EL (cell line): ENCODE measurements around the gene KCNJ4.
A peak's percentile ranks its signal among the peaks of the same experiment; 100 is the strongest.

Experiments
- DNase-seq: peaks from one replicate; pipeline ENCODE4 v3.0.0-alpha.2; 2016

The KCNJ4 gene

DNA sequence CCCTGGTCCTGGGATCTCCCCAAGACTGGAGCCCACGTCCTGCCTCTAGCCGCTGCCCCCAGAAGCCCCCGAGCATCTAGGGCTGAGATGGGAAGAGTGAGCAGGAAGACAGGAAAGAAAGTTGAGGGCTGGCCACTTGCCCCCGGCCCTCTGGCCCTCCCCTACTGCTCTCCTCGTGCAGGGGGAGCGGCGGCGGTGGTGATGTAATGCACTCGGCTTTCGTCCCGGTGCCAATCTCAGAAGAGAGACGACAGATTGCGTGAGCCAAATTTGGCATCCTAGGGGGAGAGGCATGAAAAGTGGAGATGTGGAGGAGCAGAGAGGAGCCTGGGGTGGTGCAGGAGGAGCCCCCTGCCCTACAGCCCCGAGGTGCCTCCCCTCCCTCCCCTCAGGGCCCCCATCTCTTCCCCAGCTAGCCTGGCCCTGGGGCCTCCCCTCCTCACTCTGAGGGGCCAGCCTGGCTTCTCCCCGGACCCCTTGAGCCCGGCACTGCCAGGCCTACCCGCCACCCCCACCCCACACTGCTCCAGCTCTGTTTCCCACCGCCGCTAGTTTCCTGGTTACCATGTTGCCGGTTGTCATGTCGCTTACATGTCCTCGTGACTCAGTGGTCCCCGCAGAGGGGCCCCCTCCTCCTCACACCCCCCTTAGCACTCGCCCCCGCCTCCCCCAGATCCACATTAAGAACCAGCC, 2.5 kb downstream of the KCNJ4 start:
- peak; percentile 41 for DNase-seq

DNA sequence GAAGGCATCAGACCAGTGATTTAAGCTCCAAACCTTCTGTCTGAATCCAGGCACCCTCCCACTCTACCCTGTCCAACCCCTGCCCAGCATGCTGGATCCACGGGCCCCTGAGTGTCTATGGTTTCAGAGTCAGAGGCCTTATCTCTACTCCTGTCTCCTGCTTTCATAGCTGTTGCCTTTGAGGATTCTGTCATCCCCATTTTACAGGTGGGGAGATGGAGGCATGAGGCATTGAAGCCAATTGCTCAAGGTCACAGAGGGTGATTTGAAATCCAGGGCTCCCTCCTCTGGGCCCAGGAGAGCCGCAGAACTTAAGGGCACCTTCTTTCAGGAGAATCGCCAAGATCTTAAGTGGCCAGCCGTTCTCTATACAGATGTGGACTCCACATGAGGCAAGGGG, 3.1 kb downstream of the KCNJ4 start:
- DNase-seq, result no peak

DNA sequence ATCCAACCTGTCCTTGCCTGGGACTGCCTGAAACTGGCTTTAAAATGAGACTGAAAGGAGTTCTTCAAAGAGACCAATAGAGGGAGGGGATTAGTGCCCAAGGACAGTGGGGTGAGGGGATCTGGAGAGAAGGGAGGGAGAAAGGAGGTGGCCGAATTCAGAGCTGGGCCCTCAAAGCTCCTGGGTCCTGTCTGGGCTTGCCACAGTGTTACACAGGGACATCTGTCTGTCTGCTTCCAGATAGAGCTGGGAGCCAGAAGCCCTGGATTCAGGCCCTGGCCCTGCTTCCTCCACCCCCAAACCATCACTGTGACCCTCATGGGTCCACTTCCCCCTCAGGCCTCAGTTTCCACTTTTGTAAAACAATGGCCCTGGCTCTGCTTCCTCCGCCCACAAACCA, 3.6 kb downstream of the KCNJ4 start:
- DNase-seq, result no peak

DNA sequence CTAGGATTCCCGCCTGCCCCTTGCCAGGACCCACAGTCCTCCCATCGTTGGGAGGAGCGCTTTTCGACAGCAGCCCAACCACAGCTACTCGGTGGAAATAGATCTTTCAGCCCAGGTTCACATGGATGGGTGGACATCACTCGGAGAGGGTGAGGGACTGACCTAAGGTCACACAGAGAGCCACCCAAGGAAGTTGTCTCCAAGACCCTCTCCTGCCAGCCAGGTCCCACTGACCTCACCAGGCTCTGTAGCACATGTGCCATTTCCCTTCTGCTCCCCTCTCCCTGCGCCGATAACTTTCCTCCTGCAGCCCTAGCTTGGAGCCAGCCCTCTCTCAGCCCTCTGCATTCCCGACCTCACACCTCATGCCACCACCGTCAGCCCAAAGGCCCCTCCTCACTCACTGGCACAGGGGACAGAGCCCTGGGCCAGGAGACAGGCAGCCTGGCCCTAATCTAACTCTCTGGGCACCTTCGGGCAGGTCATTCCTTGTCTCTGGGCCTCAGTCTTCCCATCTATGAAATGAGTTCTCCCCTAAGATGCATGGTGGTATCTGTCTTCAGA, 4.7 kb downstream of the KCNJ4 start:
- no peak for DNase-seq

DNA sequence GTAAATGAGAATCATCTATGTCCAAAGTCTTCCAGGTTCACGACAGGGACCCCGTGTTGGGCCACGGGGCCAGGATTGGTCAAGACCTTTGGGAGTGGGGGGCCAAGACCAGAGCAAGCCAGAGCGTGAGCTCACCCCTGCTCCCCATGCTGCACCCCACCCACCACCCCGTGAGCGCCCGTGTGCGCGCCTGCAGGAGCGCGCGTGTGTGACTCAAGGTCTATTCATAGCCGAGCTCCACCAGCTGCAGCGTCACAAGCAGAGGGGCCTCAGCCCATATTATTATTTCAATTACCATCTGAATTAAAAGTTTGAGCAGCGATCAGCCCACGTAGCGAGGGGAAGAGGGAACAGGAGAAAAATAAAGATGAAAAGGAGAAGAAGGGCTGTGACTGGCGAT, 5.2 kb downstream of the KCNJ4 start:
- no peak for DNase-seq

DNA sequence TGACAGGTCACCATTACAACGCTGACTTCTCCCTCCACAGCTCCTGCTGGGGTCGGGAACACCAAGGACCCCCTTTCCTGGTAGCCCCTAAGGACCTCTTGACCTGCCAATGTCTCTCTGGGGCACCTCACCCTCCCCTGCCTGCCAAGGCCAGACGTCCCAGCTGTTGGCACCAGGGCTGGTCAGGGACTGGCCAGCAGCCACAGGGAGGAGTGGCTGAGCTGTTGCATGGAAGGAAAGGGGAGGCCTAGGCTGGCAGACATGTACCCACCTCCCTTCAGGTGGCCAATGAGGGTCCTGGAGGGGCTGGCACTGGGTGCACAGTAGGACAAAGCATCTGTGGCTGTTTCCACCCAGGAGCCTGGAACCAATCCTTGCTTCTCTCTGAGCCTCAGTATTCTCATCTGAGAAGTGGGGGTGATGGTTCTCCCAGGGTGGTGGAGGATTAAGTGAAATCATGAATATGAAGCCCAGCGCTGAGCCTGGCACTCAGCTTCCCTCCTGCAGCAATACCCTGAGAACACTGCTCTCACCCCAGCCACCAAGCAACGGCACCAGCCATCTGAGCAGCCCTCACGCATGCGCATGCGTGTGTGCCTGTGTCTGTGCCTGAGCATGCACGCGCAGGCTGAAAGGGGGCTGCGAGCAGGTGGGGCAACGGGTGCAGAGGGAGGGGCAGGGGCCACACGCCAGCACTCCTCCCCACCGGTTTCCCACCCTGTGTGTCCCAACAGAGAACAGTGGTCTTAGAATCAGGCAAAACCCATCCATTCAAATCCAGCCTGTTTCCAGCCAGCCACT, 5.9 kb downstream of the KCNJ4 start:
- no peak for DNase-seq

DNA sequence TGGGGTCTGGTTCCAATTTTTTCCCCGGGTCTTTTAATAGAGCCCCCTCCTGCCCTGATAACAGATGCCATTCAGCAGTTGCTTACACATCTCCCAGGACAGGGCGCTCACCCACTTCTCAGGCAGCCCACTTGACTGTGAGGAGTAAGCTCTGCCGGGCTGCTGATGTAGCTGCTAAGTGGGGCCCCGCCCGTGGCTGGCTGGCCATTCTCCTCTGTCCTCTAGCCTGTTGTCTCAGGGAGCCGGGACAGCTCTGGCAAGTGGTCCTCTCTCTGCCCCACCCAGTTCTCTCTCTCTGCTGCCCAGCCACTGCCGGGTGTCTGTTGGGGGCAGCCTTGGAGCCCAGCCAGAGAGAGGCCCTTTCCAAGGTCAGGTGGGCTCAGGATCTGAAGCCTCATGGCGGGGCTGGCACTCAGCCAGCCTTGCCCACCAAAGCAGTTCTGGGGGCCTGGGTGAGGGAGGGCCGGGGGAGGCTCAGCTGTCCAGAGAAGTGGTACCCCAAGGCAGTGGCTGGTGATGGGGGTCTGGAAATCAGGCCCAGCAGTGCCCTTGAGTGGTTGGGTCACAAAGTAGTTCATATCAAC, 8.9 kb downstream of the KCNJ4 start:
- no peak for DNase-seq

DNA sequence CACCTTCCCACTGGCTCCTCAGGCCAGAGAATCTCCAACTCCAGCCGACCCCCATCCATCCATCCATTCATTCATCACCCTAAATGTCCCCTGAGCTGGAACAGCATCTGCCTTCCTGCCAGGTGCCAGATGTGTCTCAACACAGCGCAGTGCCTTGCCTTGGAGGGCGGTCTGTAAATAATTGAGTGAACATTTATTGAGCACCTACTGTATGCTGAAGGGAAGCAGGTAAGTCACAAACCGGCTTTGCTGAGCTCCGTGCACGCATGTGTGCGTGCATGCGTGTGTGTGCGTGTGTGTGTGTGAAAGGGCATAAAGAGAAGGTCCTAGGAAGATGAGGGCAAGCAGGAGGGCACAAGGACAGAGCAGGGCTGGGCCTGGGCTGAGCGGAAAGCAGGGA, 10.2 kb downstream of the KCNJ4 start:
- no peak for DNase-seq

DNA sequence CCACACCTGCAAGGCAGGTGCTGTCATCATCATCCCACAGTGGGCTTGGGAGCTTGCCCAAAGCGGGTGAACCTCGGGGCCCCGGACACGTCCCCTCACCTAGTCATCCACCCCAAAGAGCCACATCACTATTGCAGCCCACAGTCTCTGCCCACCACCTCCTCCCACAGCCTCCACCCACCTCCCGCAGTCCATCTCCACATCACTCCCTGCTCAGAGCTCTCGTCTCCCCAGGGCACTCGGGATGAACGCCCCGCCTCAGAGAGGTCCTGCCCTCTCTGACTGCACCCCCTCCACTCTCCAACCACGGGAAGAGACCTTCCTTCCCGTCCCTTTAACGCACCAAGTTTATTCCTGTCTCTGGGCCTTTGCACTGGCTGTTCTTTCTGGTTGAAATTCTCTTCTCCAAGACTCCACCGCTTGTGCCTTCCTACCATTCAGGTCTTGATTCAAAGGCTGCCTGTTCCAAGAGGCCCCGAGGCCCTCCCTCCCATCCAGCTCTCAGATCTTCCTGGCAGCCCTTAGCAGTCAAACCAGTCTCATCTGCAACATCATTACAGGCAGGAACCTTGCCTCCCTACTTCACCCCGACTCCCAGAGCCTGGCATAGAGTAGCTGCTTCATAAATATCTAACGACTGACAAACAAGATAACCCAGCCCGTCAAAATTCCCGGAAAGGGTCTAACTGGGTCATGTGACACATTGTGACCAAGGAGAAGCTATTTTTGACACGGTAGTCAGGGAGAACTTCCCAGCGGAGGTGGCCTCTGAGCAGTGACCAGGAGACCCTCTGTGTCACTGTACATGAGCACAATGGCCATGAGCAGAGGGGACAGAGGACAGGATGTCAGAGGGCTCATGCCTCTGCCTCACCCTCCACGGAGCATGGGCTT, 11.1 kb downstream of the KCNJ4 start:
- no peak for DNase-seq

DNA sequence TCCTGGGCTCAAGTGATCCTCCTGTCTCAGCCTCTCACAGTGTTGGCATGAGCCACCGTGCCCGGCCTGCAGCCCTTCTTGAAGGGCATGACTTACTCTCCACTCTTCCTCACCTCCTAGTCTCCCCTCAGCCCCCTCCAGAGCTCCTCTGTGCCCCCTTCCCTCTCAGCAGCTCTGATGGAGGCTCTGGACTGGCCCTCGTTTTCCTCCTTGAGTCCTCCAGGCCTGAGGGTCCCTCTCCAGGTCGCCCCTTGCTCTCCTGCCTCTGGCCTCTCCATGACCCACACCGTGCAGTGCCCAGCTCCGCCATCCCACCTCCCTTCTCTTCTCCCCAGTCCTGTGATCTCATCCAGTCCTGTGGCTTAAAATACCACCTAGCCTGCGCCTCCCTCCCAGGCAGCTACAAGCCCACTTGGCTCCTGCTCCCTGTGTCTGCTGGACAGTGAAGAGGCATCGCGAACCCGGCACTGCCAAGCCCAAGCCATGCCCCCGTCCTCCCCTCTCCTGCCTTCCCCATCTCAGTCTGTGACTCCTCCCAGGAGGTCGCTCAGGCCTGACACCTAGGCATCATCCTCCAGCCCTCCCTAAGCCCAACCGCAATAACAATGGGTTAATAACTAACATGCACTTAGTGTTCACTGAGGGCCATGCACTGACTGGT, 11.9 kb downstream of the KCNJ4 start:
- no peak for DNase-seq

DNA sequence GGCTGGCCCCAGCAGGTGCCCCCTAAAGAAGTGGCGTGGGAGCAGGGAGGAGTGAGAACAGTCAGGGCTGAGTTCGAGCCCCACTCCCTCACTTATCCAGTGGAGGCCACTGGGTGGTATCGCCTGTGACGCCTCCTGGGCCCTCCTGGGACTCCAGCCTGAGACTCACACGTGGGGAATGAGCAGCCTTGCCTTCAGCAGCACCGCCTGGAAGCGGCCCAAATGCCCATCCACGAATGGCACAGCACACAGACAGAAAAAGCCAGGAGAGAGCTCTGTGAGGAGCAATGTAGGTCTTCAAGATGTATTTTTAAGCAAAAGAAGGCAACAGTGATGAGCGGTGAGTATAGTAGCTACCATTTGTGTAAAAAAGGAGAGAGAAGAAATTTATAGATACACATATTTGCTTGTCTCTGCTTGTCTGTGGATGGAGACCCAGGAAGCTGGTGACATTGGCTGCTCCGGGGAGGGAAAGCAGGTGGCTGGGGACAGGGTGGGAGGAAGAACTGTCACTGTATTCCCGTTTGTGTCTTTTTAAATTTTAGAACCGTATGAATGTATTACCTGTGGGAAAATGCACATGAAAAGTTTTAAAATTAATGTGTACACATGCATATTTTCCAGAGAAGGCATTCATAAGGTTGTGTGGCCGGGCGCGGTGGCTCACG, 13.2 kb downstream of the KCNJ4 start:
- DNase-seq, result no peak

DNA sequence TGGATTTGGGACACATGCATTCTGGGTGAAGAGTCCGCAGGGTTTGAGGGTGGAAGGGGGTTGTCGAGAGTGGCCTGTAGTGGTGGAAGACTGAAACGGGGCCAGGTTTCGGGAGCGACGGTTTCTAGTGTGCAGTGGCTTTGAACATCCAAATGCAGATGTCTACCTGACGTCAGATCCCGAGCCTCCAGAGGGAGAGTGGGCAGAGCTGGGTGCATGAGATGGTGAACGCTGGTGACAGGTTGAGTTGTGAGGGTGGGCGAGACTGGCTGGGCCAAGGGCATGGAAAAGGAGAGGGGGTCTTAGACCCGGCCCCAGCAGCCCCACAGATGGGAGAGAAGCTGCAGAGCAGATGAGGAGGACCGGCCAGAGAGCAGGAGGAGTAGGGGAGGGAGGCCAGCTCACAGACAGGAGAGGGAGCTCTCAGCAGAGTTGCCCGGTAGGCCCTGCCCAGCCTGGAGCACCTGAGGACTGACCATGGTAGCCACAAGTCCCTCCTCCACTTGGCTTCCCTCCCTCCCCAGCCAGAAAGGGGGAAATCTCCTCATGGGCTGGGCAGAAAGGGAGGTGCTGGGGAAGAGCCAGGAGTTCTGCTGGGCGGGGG, 14.2 kb downstream of the KCNJ4 start:
- no peak for DNase-seq

DNA sequence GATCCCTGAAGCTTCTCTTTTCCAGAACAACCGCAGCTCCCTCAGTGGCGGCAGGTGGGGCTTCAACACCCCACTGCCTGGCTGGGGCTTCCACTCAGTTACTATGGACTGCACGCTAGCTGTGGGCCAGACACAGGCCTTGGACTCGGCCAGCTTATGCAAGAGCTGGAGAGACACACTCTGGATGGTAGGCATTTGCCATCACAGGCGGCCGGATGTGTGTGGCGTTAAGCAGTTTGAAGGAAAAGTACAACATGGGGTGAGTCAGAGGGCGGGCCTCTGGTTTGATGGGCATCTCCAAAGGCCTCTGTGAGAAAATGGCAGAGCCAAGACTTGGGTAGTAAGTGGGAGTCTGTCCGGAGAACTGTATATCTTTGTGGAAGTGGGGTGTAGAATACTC, 17.6 kb downstream of the KCNJ4 start:
- DNase-seq, result no peak

DNA sequence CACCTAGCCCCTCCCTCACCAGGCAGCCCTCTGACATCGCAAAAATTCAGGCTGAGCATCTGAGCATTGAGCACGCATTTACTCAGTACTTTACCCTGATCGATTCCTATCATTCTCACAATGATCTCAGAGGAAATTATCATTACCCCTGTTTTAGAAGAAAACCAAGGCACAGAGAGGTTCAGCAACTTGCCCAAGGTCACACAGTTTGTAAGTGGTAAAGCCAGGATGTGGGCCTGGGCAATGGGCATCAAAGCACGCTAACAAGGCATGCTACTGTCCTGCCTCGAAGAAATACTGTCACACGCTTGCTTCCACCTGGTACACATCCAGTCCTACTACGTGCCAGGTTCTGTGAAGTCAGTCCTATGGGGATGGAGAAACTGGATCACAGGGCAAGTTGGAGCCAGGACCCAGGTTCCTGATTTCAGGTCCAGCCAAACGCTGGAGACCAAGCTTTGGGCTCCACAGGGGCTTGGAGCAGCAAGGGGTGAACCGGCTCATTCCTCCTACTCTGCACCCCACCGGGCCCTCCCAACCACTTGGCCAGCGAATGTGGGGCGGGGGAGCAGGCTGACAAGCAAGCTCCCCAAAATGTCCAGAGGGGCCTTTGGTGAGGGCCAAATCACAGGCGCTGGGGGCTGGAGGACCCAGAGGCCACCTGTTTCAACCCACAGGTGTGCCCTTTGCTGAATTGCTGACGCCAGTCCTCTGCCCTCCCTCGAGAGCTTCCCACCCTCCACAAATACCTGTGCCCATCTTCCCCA, 18.2 kb downstream of the KCNJ4 start:
- no peak for DNase-seq

DNA sequence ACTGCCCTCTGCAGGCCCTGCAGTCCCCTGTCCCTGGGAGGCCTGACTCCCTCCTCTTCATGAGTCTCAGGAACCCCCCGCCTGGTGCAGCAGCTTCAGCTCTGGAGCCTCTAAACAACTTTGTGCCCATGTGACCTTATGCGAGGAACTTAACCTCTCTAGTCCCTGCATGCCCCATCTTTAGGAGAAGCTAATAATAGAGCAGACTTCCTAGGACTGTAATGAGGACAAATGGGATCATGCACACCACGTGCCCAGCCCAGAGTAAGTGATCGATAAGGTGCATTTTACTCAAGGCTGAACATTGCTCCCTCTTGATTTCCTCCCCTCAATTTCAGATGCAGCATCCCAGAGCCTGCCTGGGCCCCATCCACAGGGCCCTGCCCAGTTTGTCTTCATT, 19.0 kb downstream of the KCNJ4 start:
- no peak for DNase-seq

DNA sequence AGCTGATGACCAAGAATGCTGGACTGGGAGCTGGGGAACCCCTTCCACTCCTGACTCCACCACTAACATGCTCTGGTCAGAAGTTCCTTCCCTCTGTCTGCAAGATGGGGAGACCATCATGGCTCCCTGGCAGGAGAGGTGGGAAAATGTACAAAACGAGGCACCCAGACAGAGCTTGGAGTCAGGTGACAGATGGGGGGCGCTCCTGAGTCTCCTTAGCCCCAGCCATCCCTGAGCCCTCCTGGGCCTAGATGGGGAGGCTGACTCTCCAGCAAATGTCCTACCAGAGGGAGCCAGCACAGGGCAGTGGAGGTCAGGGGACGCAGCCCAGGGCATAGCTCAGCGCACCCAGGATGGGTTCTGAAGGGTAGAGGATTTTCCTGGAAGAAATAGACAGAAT, 20.0 kb downstream of the KCNJ4 start:
- no peak for DNase-seq

DNA sequence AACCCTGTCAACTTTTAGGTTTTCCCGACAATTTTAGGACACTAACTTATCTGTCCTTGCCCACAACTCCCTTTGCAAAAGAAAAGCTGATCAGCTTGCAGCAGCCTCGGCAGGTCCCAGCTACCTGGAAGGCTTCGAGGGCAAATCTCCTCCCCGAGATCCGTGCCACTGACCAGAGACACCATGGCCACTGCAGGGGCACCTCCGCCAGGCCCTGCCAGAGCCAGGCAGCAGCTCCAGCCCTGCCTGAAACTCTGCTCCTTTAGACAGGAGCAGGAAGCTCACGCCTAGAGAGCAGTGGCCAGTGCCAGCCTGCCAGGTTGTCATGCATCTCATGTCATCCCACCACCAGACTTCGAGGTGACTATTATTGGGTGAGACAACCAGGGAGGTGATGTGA, 21.1 kb downstream of the KCNJ4 start:
- DNase-seq, result no peak

DNA sequence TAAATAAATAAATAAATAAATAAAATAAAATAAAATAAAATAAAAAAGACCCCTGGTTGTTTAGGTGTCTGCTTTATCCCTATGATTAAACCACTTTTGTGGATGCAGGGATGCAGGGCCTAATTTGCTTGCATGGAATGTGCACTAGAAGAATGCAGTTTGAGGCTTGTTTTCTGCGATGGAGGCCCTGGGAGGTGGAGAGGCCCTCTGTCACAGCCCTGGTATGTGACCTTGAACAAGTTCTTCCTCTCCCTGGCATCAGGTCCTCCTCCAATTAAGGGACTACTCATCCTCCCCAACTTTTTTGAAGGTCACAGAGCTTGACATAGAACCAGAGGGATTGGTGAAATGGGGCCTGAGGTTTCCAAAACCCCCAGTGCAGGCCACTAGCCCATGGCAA, 22.7 kb downstream of the KCNJ4 start:
- DNase-seq, result peak; percentile 60

DNA sequence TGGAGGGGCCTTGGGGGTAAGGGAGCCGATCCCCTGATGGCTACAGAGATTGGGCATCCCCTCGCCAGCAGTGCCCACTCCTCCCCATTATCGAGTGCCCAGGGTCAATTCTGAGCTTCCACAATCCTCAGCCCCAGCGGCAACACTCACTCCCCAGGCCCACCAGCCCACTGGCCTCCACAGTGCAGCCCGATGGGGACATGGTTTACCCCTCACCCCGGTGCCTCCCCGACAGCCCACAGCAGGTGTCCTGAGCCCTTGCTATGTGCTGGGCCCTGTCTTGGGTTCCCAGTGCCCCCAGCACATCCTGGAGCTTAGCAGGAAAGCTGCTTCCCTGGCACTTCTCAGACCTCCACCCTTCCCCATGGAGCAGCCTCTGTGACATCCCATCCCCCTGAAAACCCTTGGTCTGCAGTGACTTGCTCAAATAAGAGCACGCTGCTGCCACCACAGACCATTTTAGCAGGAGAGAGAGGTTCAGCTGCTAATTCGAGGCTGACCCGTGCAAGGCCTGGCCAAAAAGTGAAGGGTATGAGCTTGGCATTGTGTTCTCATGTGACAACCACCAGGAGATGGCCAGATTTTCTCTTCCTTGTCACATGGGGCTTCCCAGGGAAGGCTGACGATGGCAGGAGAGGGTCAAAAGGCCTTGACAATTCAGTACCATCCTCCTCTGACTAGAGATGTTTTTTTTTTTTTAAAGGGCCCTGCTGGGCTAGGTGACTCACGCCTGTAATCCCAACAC, 23.6 kb downstream of the KCNJ4 start:
- DNase-seq, result no peak
